H7 (cell line): Measurements from ENCODE around the gene SGCA. TPM values are rescaled to one million over a fixed set of nuclear protein-coding genes. Genes with fewer than 3 reads are reported as not detected.
A peak's percentile ranks its signal among the peaks of the same experiment; 100 is the strongest.

Source experiments
- DNase-seq: peaks from one replicate; pipeline ENCODE4 v3.0.0; 2012
- H3K27me3 ChIP-seq: 2 replicates; pipeline ENCODE4 v1.6.0; 2011; ENCODE audit warnings: mild to moderate bottlenecking, low read length; ENCODE audit not compliant: control insufficient read depth, insufficient read depth
- H3K36me3 ChIP-seq: replicated peaks from 2 replicates; pipeline ENCODE4 v1.5.1; 2011; ENCODE audit warnings: low read length; ENCODE audit not compliant: control insufficient read depth, insufficient read depth
- H3K4me3 ChIP-seq: 2 replicates; pipeline ENCODE4 v1.5.1; 2011; ENCODE audit warnings: low read depth, mild to moderate bottlenecking, control low read depth, low read length, moderate library complexity; ENCODE audit not compliant: insufficient read depth
- total RNA-seq: library from RNA; depleted of rRNA; stranded (reverse); fragments of >200 nt; shearing (Covaris generic); gene quantifications from 2 replicates; pipeline ENCODE4 v1.2.3, GENCODE V29; 2014

SGCA gene
- total RNA-seq, 1 experiment from 2014 or later: 0.52 TPM

DNA sequence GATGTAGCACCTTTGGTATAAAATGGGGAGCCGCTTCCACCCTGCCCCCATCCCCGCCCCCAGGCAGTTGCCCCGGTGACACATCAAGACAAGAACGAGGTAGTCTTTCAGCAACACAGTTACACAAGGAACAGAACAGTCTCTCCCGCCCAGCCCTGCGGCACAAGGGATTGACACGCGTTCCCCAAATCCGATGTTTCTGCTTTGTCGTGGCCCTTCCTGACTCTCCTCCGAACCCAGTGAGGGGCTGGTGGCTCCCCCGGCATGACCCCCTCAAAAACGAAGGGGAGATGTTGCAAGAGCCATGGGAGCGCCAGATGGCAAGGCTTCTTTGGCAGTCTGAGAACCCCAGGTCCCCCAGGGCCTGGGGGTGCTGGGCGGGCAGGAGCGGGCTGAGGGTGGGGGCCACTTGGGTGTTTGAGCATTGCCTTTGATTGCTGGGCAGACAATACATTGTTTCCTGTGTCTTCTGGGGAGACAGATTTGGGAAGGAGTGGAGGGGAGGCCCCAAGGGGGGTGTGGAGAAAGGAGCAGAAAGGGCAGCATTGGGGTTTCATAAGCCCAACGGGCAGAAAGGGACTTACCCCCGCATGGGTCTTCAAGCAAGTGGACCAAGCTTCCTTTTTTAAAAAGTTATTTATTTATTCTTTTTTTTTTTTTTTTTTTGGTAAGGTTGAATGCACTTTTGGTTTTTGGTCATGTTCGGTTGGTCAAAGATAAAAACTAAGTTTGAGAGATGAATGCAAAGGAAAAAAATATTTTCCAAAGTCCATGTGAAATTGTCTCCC is 19.0 kb downstream of the SGCA start:
- DNase-seq: peak; percentile 80
- no peaks in the 10 kb centered on the region for H3K27me3 ChIP-seq
- H3K36me3 ChIP-seq: peaks cover 16% of the 10 kb centered on the region
- no peak overlapping the region for H3K4me3 ChIP-seq

DNA sequence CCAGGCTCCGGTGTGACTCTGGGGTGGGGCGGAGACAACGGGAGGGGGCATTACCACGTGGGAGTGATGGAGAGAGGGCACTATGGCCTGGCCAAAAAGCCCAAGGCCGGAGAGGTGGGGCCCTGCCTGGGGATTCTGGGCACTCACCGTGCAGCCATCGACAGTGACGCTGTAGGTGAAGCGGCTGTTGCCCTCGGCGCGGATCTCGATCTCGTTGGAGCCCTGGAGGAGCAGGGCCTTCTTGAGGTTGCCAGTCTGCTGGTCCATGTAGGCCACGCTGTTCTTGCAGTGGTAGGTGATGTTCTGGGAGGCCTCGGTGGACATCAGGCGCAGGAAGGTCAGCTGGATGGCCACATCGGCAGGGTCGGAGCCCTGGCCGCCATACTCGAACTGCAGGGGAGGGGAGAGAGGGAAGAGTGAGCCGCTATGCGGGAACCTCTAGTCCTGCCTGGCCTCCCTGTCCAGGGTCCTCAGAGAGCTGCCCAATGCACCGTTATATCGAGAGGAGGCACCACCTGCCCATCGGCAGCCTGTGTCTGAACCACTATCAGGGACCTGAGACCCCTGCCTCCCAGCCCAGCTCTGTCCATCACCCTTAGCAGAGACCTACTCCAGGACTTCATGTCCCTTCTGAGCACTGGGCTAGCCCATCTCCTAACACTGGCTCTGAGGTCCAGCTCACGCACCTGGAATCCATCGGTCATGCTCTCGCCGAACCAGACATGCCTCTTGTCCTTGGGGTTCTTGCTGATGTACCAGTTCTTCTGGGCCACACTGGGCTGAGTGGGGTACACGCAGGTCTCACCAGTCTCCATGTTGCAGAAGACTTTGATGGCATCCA is 20.0 kb downstream of the SGCA start:
- H3K4me3 ChIP-seq: no peak overlapping the region
- no peak for DNase-seq
- peaks cover 21% of the 10 kb centered on the region for H3K36me3 ChIP-seq
- H3K27me3 ChIP-seq: no peaks in the 10 kb centered on the region

DNA sequence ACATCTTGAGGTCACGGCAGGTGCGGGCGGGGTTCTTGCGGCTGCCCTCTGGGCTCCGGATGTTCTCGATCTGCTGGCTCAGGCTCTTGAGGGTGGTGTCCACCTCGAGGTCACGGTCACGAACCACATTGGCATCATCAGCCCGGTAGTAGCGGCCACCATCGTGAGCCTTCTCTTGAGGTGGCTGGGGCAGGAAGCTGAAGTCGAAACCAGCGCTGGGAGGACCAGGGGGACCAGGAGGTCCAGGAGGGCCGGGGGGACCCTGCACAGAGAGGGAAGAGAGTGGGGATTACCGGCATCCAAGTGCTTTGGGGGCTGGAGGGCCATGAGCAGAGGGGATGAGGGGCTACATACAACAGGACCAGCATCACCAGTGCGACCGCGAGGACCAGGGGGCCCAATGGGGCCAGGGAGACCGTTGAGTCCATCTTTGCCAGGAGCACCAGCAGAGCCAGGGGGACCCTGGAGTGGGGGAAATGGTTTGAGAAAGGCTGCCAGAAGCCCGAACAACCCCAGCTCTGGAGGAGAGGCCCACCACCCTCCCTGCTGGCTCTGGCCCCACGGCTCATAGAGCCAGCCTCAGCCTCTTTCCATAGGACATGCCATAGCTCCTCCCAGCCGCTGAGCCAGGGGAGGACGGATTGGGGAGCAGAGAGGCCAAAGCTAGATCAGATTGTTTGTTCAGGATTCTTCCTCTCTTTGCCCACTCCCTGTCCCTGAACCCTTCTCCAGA is 21.0 kb downstream of the SGCA start:
- peaks cover 23% of the 10 kb centered on the region for H3K36me3 ChIP-seq
- DNase-seq: no peak

DNA sequence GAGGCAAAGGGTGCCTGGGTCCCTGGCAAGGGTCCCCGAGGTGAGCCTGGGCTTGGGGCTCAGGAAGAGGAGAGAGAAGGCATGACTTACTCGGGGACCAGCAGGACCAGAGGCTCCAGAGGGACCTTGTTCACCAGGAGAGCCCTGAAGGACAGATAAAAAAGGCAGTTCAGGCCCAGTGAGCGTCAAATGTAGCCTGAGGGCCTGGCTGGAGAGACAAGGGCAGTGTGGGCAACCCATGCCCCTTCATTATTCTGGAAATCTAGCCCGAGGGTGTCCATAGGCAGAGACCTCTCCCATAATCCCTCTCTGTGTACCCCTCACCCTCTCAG is 21.6 kb downstream of the SGCA start:
- no peak for DNase-seq
- Histone ChIP-seq H3K4me3 (no peak overlapping the region), H3K36me3 (peaks cover 27% of the 10 kb centered on the region), H3K27me3 (no peaks in the 10 kb centered on the region)

More for the DNA sequence above, 21.0 kb downstream of the SGCA start:
- H3K27me3 ChIP-seq: no peaks in the 10 kb centered on the region
- no peak overlapping the region for H3K4me3 ChIP-seq

DNA sequence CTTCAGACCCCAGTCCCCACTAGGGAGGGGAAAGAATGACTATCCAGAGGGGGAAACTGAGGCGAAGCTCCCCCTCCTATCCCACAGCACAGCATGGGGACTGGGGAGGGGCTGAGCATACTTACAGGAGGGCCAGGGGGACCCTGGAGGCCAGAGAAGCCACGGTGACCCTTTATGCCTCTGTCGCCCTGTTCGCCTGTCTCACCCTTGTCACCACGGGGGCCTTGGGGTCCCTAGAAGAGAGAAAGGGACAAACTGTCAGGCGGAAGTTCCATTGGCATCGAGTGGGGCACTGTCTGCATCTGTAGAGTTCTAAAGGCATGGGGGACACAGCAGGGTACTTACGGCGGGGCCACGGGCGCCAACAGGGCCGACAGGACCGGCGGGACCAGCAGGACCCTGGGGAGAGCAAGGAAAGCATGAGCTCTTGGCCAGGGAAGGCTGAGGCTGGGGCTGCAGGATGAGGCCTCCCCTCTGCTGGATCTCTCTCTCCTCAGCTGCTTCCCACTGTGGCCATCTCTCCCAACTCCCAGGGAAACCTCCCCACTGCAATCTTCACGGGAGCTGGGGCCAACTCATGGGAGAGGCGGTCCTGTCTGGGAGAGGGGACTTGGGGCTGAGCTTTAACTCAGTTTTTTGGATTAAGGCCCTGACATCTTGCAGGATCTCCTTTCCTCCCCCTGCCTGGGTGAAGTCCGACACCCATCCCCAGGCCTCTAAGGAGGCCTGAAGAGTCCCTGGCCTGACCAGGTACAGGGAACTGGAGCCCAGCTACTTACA is 22.1 kb downstream of the SGCA start:
- H3K27me3 ChIP-seq: no peaks in the 10 kb centered on the region
- DNase-seq: no peak
- H3K36me3 ChIP-seq: peaks cover 31% of the 10 kb centered on the region
- H3K4me3 ChIP-seq: no peak overlapping the region

DNA sequence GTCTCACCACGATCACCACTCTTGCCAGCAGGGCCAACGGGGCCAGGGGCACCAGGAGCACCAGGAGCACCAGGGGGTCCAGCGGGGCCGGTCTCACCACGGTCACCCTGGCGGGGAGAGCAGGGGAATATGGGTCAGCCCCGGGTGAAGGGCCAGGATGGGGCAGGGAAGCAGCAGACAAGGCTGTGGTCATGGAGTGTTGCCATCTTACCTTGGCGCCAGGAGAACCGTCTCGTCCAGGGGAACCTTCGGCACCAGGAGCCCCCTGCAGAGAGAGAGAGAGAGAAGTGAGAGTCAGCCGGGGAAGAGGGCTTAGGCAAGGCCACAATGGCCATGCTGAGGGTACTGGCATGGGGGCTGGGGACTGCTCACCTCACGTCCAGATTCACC is 22.7 kb downstream of the SGCA start:
- no peak for DNase-seq
- no peak overlapping the region for H3K4me3 ChIP-seq
- H3K36me3 ChIP-seq: peaks cover 32% of the 10 kb centered on the region
- H3K27me3 ChIP-seq: no peaks in the 10 kb centered on the region

DNA sequence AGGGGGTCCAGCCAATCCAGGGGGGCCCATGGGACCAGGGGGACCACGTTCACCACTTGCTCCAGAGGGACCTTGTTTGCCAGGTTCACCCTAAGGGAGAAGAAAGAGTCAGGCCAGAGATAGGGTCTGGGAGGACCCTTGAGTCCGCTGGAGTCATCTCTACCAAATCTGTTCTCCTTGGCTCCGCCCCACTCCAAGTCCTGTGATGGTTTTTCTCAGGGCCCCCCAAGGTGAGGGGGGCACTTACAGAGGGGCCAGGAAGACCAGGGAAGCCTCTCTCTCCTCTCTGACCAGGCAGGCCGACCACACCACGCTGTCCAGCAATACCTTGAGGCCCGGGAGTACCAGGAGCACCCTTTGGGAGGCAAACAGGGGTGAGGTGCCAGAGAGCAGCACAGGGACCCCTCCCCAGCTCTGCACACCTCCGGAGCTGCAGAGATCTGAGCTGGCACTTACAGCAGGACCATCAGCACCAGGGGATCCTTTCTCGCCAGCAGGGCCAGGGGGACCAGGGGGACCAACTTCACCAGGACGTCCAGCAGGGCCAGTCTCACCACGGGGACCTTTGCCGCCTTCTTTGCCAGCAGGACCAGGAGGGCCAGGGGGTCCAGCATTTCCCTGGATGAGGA is 23.2 kb downstream of the SGCA start:
- H3K36me3 ChIP-seq: peaks cover 36% of the 10 kb centered on the region
- DNase-seq: no peak
- no peak overlapping the region for H3K4me3 ChIP-seq
- no peaks in the 10 kb centered on the region for H3K27me3 ChIP-seq

DNA sequence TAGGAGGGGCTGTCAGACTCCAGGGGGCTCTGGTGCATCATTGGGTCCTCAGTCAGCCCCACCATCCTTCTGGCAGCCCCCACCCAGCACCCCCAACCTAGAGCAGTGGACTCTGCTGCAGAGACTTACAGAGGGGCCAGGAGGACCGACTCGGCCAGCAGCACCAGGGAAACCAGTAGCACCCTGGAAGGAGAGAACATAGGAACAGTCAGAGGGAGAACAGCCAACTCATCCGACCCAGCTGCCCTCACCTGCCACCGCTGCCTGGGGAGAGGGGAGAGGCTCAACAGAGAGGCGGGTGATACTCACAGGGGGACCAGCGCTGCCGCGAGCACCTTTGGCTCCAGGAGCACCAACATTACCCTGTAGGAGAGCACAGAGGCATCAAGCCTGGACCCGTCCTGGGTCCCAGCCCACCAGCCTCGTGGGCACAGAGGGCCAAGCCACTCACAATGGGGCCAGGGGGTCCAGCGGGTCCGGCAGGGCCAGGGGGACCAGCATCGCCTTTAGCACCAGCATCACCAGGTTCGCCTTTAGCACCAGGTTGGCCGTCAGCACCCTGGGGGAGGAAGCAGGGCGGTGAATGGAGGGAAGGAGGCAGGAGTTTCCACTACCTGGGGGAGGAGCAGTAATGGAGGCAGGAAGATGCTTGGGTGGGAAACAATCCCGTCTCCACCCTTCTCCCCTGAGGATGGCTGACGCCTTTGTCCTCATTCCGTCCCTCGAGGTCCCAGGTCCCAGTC is 23.9 kb downstream of the SGCA start:
- DNase-seq: no peak
- H3K36me3 ChIP-seq: peaks cover 38% of the 10 kb centered on the region
- no peaks in the 10 kb centered on the region for H3K27me3 ChIP-seq
- H3K4me3 ChIP-seq: no peak overlapping the region

DNA sequence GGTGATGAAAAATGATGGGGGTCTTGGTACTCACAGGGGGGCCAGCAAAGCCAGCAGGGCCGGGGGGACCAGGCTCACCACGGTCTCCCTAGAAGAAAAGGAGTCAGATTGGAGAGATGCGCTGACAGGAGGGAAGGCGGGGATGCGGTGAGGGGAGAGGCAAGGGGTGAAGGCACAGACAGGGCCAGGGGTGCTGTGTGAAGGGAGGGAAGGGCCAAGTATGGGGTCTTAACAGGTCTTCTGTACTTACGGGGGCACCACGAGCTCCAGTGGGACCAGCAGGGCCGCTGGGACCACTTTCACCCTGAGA is 24.4 kb downstream of the SGCA start:
- H3K27me3 ChIP-seq: no peaks in the 10 kb centered on the region
- DNase-seq: no peak
- H3K4me3 ChIP-seq: no peak overlapping the region
- peaks cover 38% of the 10 kb centered on the region for H3K36me3 ChIP-seq

DNA sequence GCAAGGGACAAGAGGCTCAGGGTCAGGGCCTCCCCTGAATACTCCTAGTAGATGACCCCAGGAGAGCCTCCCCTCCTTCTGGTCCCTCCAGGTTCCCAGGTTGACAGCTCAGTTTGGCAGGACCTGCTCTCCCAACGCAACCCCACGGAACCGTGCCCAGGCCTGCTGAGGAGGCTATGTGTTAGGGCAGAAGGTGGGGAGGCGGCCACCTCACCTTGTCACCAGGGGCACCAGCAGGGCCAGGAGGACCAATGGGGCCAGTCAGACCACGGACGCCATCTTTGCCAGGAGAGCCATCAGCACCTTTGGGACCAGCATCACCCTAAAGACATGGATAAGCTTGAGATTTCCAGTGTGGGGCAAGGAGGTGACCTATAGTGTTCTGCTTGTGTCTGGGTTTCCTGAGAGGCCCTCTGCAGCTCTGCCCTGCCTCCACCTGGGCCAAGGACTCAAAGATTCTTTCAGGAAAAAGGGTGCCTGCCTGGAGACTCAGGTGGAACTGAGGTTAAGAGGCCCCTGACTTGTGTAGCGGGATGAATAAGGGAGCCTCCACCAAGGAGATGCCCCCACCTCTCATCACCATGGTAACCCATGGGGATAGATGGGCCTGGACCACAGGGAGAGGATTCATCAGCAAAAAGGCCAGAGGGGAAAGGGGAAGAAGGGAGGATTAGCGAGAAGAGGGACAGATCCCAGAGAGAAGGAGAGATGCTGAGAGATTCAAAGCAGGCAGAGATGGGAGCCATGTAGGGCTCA is 25.0 kb downstream of the SGCA start:
- no peak for DNase-seq
- H3K27me3 ChIP-seq: no peaks in the 10 kb centered on the region
- no peak overlapping the region for H3K4me3 ChIP-seq
- peaks cover 39% of the 10 kb centered on the region for H3K36me3 ChIP-seq

DNA sequence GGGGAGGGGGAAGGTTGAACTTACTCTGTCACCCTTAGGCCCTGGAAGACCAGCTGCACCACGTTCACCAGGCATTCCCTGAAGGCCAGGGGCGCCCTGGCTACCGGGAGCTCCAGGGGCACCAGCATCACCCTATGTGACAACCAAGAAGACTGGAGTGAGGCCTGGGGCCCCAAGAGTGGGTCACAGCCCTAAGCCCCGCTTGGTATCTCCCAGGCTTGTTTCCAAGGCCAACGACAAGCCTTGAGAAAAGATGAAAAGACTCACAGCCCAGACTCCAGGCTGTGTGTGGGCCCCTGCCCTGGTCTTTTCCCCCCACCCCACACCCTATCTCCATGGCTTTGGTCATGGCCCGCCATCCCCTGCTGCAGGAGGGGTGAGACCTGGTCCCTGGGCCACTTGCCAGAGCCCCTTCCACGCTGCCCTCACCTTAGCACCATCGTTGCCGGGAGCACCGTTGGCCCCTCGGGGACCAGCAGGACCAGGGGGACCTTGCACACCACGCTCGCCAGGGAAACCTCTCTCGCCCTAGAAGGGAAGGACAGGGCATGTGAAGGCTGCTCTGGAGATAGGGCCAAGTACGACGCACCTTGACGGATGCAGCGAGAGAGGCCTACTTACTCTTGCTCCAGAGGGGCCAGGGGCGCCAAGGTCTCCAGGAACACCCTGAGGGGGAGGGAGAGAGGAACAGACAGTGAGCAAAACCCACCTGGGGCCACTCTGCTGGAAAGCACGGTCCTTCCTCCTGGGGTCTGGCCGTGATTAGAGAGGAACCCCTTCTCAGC is 25.7 kb downstream of the SGCA start:
- DNase-seq: no peak
- peaks cover 39% of the 10 kb centered on the region for H3K36me3 ChIP-seq
- H3K4me3 ChIP-seq: no peak overlapping the region
- no peaks in the 10 kb centered on the region for H3K27me3 ChIP-seq

DNA sequence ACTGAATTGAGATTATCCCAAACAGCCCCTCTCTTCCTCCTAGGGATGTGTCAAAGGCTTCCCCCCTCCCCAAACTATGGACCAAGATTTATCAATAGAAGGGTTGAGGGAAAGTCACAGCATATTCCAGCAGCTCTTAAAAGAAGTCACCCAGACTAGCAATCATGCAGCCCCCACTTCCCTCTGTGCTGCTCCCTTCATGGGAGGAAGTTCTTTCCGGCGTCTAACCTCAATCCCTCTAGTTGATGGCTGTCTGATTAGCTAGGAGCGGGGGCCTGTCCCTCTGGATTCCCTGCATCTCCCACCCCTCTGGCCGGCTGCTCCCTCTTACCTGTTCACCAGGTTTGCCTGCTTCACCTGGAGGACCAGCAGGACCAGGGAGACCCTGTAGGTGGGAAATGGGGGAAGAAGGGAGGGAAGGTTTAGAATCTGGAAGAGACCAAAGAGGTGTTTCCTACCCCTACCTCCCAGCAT is 26.4 kb downstream of the SGCA start:
- Histone ChIP-seq H3K4me3 (no peak overlapping the region), H3K36me3 (peaks cover 45% of the 10 kb centered on the region), H3K27me3 (no peaks in the 10 kb centered on the region)
- DNase-seq: no peak
